CD4-positive, alpha-beta T cell treated with Interleukin-4 for 1 hour (primary cell): ENCODE results near the gene LRIT3.
"Not testable (repeated sequence)": the region's sequence is repeated elsewhere in the genome, so short reads cannot be mapped to it uniquely, and the experiment has no call there.

Source experiments
- DNase-seq, 2 donors: peaks; one replicate each; pipeline ENCODE4 v3.0.0-alpha.2; 2020 to 2022

LRIT3 gene

GRCh38 chr4:109850601-109851000 lies 2.7 kb downstream of the LRIT3 start:
- DNase-seq = no peak

- DNase-seq = not testable (repeated sequence)
These were observed 11.8 kb downstream of the LRIT3 start for GRCh38 chr4:109859426-109860300.

GRCh38 chr4:109861271-109861670 lies 13.4 kb downstream of the LRIT3 start:
- no peak for DNase-seq

- DNase-seq = no peak
These were observed 14.1 kb downstream of the LRIT3 start for GRCh38 chr4:109861916-109862511.

- DNase-seq = no peak
These were observed 16.2 kb downstream of the LRIT3 start for GRCh38 chr4:109864134-109864533.

GRCh38 chr4:109870061-109870460 lies 22.2 kb downstream of the LRIT3 start:
- DNase-seq = no peak

GRCh38 chr4:109872065-109872464 lies 24.2 kb downstream of the LRIT3 start:
- DNase-seq = no peak

- DNase-seq = no peak
These were observed 25.2 kb downstream of the LRIT3 start for GRCh38 chr4:109872950-109873656.

- no peak for DNase-seq
These were observed 26.0 kb downstream of the LRIT3 start for GRCh38 chr4:109873791-109874514.

- DNase-seq = no peak
These were observed 27.2 kb downstream of the LRIT3 start for GRCh38 chr4:109875106-109875505.

GRCh38 chr4:109875553-109875952 lies 27.6 kb downstream of the LRIT3 start:
- DNase-seq = not testable (repeated sequence)

GRCh38 chr4:109876634-109877265 lies 28.8 kb downstream of the LRIT3 start:
- no peak for DNase-seq

GRCh38 chr4:109877400-109877799 lies 29.5 kb downstream of the LRIT3 start:
- no peak for DNase-seq

GRCh38 chr4:109878355-109878754 lies 30.4 kb downstream of the LRIT3 start:
- no peak for DNase-seq

- DNase-seq = no peak
These were observed 31.2 kb downstream of the LRIT3 start for GRCh38 chr4:109879081-109879480.

GRCh38 chr4:109879636-109880314 lies 31.9 kb downstream of the LRIT3 start:
- DNase-seq = no peak

GRCh38 chr4:109886303-109886702 lies 38.4 kb downstream of the LRIT3 start:
- no peak for DNase-seq

GRCh38 chr4:109887071-109887470 lies 39.2 kb downstream of the LRIT3 start:
- DNase-seq = no peak

GRCh38 chr4:109890076-109890475 lies 42.2 kb downstream of the LRIT3 start:
- DNase-seq = no peak

- DNase-seq = no peak
These were observed 54.8 kb downstream of the LRIT3 start for GRCh38 chr4:109902559-109903251.

GRCh38 chr4:109908731-109909130 lies 60.8 kb downstream of the LRIT3 start:
- no peak for DNase-seq
